Ascending aorta (tissue), 2 donors: ENCODE results near the gene SEPTIN8. TPM values are rescaled to one million over a fixed set of nuclear protein-coding genes. Genes with fewer than 3 reads are reported as not detected.

ENCODE experiments used
- DNase-seq, 2 donors: peaks; one replicate each; pipeline ENCODE4 v3.0.0-alpha.2; 2019; ENCODE audit warnings: low spot score in 2 of 2
- H3K27ac ChIP-seq, 2 donors: fragments of 200-600 bp; sonication (generic); one replicate each; pipeline ENCODE4 v1.5.1; 2016 to 2017; ENCODE audit warnings: mild to moderate bottlenecking in 1 of 2
- H3K27me3 ChIP-seq: fragments of 200-600 bp; sonication (generic); one replicate; pipeline ENCODE4 v1.5.1; 2017
- H3K36me3 ChIP-seq, 2 donors: fragments of 200-600 bp; sonication (generic); one replicate each; pipeline ENCODE4 v1.5.1; 2016
- H3K4me1 ChIP-seq, 2 donors: fragments of 200-600 bp; sonication (generic); one replicate each; pipeline ENCODE4 v1.5.1; 2016 to 2017; ENCODE audit warnings: mild to moderate bottlenecking in 1 of 2
- H3K4me3 ChIP-seq, 2 donors: fragments of 200-600 bp; sonication (generic); one replicate each; pipeline ENCODE4 v1.5.1; 2016 to 2017; ENCODE audit warnings: mild to moderate bottlenecking in 1 of 2
- H3K9me3 ChIP-seq, 2 donors: fragments of 200-600 bp; sonication (generic); one replicate each; pipeline ENCODE4 v1.5.1; 2016
- CTCF ChIP-seq, 3 experiments: fragments of 200-600 bp in 2 of 3; fragments of 450-650 bp in 1 of 3; sonication (generic) in 2 of 3; IDR thresholded peaks; one replicate each; pipeline ENCODE4 v1.5.1; 2016 to 2019; ENCODE audit warnings: antibody characterized with exemption in 3 of 3, mild to moderate bottlenecking in 1 of 3, moderate library complexity in 1 of 3
- intact Hi-C: fragments of 100-400 bp; cut with DNase I; formaldehyde crosslinking; loops from one replicate; pipeline ENCODE4 v1.15.1; 2023
- total RNA-seq: library from RNA; depleted of rRNA; stranded (reverse); fragments of >200 nt; gene quantifications from one replicate; pipeline ENCODE4 v1.1.0, GENCODE V29; 2016

Gene SEPTIN8
- total RNA-seq, 1 donor from 2014 or later = 113 TPM

- Histone ChIP-seq H3K4me3 (no peak overlapping the region), H3K36me3 (no peaks in the 10 kb centered on the region), H3K27ac (peak overlapping the region; percentile 4 to 52), H3K4me1 (peaks cover 5 to 36% of the 10 kb centered on the region in 2 donors), H3K27me3 (no peaks in the 10 kb centered on the region), H3K9me3 (no peaks in the 10 kb centered on the region)
- DNase-seq = peak in 1 of 2 donors; percentile 31
- no peak for TF ChIP-seq CTCF (IDR thresholded peaks at IDR 0.05)
- intact Hi-C loops = no loop called here
Measured at GRCh38 chr5:132785365-132785764, 8.3 kb upstream of the SEPTIN8 start.

GRCh38 chr5:132782101-132782500 is 5.1 kb upstream of the SEPTIN8 start:
- H3K27ac ChIP-seq = no peak overlapping the region
- no peaks in the 10 kb centered on the region for H3K9me3 ChIP-seq
- no peak for TF ChIP-seq CTCF (IDR thresholded peaks at IDR 0.05)
- H3K4me1 ChIP-seq = peaks cover 5 to 34% of the 10 kb centered on the region in 2 donors
- peak in 1 of 2 donors; percentile 66 for DNase-seq
- no peak overlapping the region for H3K4me3 ChIP-seq
- intact Hi-C loops = loop anchor here (5.0 kb wide), 1 partner anchor 265 kb away; no protein-coding TSS in a partner anchor
- no peaks in the 10 kb centered on the region for H3K27me3 ChIP-seq
- no peaks in the 10 kb centered on the region for H3K36me3 ChIP-seq

GRCh38 chr5:132781029-132781428 is 4.0 kb upstream of the SEPTIN8 start:
- intact Hi-C loops = loop anchor here (5.0 kb wide), 1 partner anchor 266 kb away; no protein-coding TSS in a partner anchor
- Histone ChIP-seq H3K27me3 (no peaks in the 10 kb centered on the region), H3K27ac (no peak overlapping the region), H3K9me3 (no peaks in the 10 kb centered on the region), H3K36me3 (no peaks in the 10 kb centered on the region), H3K4me1 (peaks cover 5 to 31% of the 10 kb centered on the region in 2 donors), H3K4me3 (no peak overlapping the region)
- DNase-seq = no peak
- no peak for TF ChIP-seq CTCF (IDR thresholded peaks at IDR 0.05)

GRCh38 chr5:132780577-132780976 is 3.5 kb upstream of the SEPTIN8 start:
- H3K36me3 ChIP-seq = no peaks in the 10 kb centered on the region
- H3K27me3 ChIP-seq = no peaks in the 10 kb centered on the region
- TF ChIP-seq CTCF (IDR thresholded peaks at IDR 0.05) = no peak
- no peaks in the 10 kb centered on the region for H3K9me3 ChIP-seq
- H3K4me3 ChIP-seq = no peak overlapping the region
- H3K4me1 ChIP-seq = peaks cover 5 to 28% of the 10 kb centered on the region in 2 donors
- no peak for DNase-seq
- H3K27ac ChIP-seq = no peak overlapping the region
- intact Hi-C loops = loop anchor here (5.0 kb wide), 1 partner anchor 267 kb away; no protein-coding TSS in a partner anchor

- intact Hi-C loops = loop anchor here (5.0 kb wide), 3 partner anchors 32 to 267 kb away; partner anchors contain the start of genes KIF3A and SOWAHA
- DNase-seq = peak in 1 of 2 donors; percentile 4
- Histone ChIP-seq H3K9me3 (no peaks in the 10 kb centered on the region), H3K4me1 (peaks cover 6 to 25% of the 10 kb centered on the region in 2 donors), H3K36me3 (no peaks in the 10 kb centered on the region), H3K4me3 (no peak overlapping the region), H3K27me3 (no peaks in the 10 kb centered on the region), H3K27ac (no peak overlapping the region)
- TF ChIP-seq CTCF (IDR thresholded peaks at IDR 0.05) = no peak
Measured at GRCh38 chr5:132779961-132780360, 2.9 kb upstream of the SEPTIN8 start.
